ENCODE measurements around the gene BBS4.

- TF ChIP-seq BHLHE40 (IDR thresholded peaks at IDR 0.05; ENCODE audit: borderline replicate concordance) (no peak), FOXA1 (IDR thresholded peaks at IDR 0.05) (no peak), FOXM1 (IDR thresholded peaks at IDR 0.05; ENCODE audit: borderline replicate concordance) (no peak), SUZ12 (IDR thresholded peaks at IDR 0.05) (no peak), LEF1 (IDR thresholded peaks at IDR 0.05; ENCODE audit: borderline replicate concordance) (no peak)
These were observed 65.9 kb downstream of the BBS4 start for GRCh38 chr15:72751751-72752455.
